ENCODE measurements around the gene CCNDBP1.

Gene CCNDBP1

DNA sequence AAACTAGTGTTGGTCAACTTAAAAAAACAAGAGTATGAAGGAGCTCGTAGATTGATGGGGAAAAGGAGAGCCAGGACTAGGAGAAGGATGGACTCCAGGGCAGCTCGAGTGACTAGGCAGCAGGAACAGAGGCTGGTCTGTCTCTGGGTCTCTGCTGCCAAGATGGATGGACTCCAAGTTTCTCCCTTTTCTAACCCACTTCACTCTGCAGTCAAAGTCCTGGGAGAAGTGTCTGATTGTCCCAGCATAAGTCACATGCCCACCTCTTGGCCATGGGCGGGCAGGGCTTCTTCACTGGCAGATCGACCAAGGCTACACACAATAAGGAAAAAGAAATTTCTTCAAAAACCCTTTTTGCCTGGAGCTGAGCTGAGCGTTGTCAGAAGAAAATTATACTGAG lies 44.8 kb downstream of the CCNDBP1 start:
- no peak overlapping the region for H3K4me2 ChIP-seq (ENCODE audit: low read length)
- H4K20me1 ChIP-seq (ENCODE audit: insufficient read depth, low read length) = no peaks in the 10 kb centered on the region
- H3K4me3 ChIP-seq (ENCODE audit: low read length) = no peak overlapping the region
- H3K4me1 ChIP-seq (ENCODE audit: low read length) = 0 out of 2 replicates have a peak, but pooled peaks cover 2% of the 10 kb centered on the region
- TF ChIP-seq, protein P1, sequence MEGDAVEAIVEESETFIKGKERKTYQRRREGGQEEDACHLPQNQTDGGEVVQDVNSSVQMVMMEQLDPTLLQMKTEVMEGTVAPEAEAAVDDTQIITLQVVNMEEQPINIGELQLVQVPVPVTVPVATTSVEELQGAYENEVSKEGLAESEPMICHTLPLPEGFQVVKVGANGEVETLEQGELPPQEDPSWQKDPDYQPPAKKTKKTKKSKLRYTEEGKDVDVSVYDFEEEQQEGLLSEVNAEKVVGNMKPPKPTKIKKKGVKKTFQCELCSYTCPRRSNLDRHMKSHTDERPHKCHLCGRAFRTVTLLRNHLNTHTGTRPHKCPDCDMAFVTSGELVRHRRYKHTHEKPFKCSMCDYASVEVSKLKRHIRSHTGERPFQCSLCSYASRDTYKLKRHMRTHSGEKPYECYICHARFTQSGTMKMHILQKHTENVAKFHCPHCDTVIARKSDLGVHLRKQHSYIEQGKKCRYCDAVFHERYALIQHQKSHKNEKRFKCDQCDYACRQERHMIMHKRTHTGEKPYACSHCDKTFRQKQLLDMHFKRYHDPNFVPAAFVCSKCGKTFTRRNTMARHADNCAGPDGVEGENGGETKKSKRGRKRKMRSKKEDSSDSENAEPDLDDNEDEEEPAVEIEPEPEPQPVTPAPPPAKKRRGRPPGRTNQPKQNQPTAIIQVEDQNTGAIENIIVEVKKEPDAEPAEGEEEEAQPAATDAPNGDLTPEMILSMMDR (IDR thresholded peaks at IDR 0.05; ENCODE audit: low read depth, low read length) = no peak
- TF ChIP-seq EZH2phosphoT487 (IDR thresholded peaks at IDR 0.05; ENCODE audit: low read depth) = no peak
- no peaks in the 10 kb centered on the region for H3K36me3 ChIP-seq (replicated peaks; ENCODE audit: low read depth, low read length)
- no peaks in the 10 kb centered on the region for H3K9me3 ChIP-seq (ENCODE audit: insufficient read depth, low read length)
- no peak overlapping the region for H2AFZ ChIP-seq (ENCODE audit: low read depth, low read length)
- no peak overlapping the region for H3K9ac ChIP-seq (ENCODE audit: low read length)
- no peak overlapping the region for H3K27ac ChIP-seq (ENCODE audit: low read length)
- no peaks in the 10 kb centered on the region for H3K27me3 ChIP-seq (ENCODE audit: low read depth, low read length)
- H3K79me2 ChIP-seq (ENCODE audit: low read length) = no peaks in the 10 kb centered on the region

DNA sequence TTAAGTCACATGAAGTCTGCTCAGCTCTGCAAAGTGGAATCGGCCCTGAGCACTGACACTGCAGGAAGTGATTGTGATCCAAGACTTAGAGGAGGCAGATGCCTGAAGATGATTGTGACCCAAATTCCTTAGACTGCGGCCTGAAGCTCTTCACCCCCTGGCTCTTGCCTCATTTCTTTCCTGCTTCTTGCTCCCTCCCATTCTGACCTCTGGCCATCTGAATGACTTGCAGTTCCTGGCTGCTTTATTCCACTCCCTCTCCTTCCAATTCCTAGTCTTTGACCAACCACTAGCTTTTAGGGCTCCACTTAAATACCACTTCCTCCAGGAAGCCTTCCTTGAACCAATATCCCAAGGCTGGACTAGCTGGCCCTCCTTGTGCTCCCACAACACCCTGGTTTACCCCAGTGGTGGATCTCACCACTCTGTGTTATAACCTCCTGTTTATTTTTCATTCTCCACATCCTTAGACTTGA lies 45.5 kb downstream of the CCNDBP1 start:
- H3K4me1 ChIP-seq (ENCODE audit: low read length) = no peaks in the 10 kb centered on the region
- H3K27ac ChIP-seq (ENCODE audit: low read length) = no peak overlapping the region
- H3K9me3 ChIP-seq (ENCODE audit: insufficient read depth, low read length) = no peaks in the 10 kb centered on the region
- H3K4me2 ChIP-seq (ENCODE audit: low read length) = no peak overlapping the region
- H3K27me3 ChIP-seq (ENCODE audit: low read depth, low read length) = no peaks in the 10 kb centered on the region
- H4K20me1 ChIP-seq (ENCODE audit: insufficient read depth, low read length) = no peaks in the 10 kb centered on the region
- no peak overlapping the region for H3K9ac ChIP-seq (ENCODE audit: low read length)
- no peaks in the 10 kb centered on the region for H3K36me3 ChIP-seq (replicated peaks; ENCODE audit: low read depth, low read length)
- no peak overlapping the region for H2AFZ ChIP-seq (ENCODE audit: low read depth, low read length)
- H3K4me3 ChIP-seq (ENCODE audit: low read length) = no peak overlapping the region
- TF ChIP-seq, protein P1 (IDR thresholded peaks at IDR 0.05; ENCODE audit: low read depth, low read length) = no peak
- no peak for TF ChIP-seq EZH2phosphoT487 (IDR thresholded peaks at IDR 0.05; ENCODE audit: low read depth)
- H3K79me2 ChIP-seq (ENCODE audit: low read length) = no peaks in the 10 kb centered on the region

DNA sequence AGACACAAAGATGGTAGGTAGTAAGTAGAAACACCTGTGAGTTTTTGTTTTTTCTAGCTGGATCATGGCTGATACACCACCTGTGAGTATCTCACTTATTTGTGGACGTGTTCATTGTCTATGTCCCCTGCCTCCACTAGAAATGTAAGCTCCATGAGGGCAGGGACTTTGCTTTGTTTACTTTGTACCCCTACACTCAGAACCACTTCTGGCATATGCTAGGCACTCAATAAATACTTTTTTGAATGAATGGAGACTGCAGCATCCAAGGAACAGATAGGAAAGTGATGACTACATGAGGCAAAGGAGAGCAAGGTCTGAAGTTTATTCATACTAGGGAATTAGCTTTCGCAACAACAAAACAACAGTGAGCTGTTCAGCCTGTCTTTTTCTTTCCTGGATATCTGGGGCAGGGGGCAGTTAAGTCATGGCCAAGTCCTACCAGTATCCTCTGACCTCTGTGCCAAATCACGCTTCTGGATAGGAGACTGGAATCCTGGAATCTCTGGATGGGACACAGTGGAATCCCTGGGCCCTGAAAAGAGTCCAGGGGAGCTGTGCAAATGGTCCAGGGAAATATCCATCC lies 47.2 kb downstream of the CCNDBP1 start:
- Histone ChIP-seq H3K9ac (ENCODE audit: low read length) (no peak overlapping the region), H3K36me3 (replicated peaks; ENCODE audit: low read depth, low read length) (no peaks in the 10 kb centered on the region), H4K20me1 (ENCODE audit: insufficient read depth, low read length) (no peaks in the 10 kb centered on the region), H3K79me2 (ENCODE audit: low read length) (no peaks in the 10 kb centered on the region), H2AFZ (ENCODE audit: low read depth, low read length) (no peak overlapping the region), H3K4me2 (ENCODE audit: low read length) (no peak overlapping the region), H3K27me3 (ENCODE audit: low read depth, low read length) (no peaks in the 10 kb centered on the region), H3K4me3 (ENCODE audit: low read length) (no peak overlapping the region), H3K27ac (ENCODE audit: low read length) (no peak overlapping the region), H3K9me3 (ENCODE audit: insufficient read depth, low read length) (no peaks in the 10 kb centered on the region), H3K4me1 (ENCODE audit: low read length) (no peaks in the 10 kb centered on the region)
- no peak for TF ChIP-seq EZH2phosphoT487 (IDR thresholded peaks at IDR 0.05; ENCODE audit: low read depth)
- TF ChIP-seq, protein P1 (IDR thresholded peaks at IDR 0.05; ENCODE audit: low read depth, low read length) = no peak

DNA sequence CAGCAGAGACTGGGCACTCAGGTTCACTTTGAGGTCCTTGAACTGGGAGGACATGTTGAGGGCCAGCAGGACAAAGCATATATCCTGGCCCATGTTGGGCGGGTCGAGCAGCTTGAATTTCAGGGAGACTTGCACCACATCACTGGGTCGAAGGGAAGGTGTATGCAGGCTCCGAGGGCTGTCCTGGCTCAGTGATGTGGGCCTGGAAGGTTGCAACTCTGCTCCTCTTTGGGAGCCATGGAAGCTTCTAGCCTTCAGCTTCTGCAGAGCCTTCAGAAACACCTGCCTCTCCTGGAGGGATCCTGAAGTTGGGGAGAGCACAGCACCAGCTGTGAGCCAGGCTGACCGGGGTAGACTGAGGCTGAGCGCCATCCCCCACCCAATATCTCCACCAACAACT lies 50.3 kb downstream of the CCNDBP1 start:
- H3K27me3 ChIP-seq (ENCODE audit: low read depth, low read length) = no peaks in the 10 kb centered on the region
- no peak overlapping the region for H3K4me2 ChIP-seq (ENCODE audit: low read length)
- no peaks in the 10 kb centered on the region for H3K36me3 ChIP-seq (replicated peaks; ENCODE audit: low read depth, low read length)
- no peak overlapping the region for H3K4me3 ChIP-seq (ENCODE audit: low read length)
- TF ChIP-seq, protein P1 (IDR thresholded peaks at IDR 0.05; ENCODE audit: low read depth, low read length) = no peak
- TF ChIP-seq EZH2phosphoT487 (IDR thresholded peaks at IDR 0.05; ENCODE audit: low read depth) = no peak
- no peaks in the 10 kb centered on the region for H4K20me1 ChIP-seq (ENCODE audit: insufficient read depth, low read length)
- H3K9me3 ChIP-seq (ENCODE audit: insufficient read depth, low read length) = no peaks in the 10 kb centered on the region
- H3K4me1 ChIP-seq (ENCODE audit: low read length) = no peaks in the 10 kb centered on the region
- no peak overlapping the region for H3K27ac ChIP-seq (ENCODE audit: low read length)
- H2AFZ ChIP-seq (ENCODE audit: low read depth, low read length) = no peak overlapping the region
- H3K9ac ChIP-seq (ENCODE audit: low read length) = no peak overlapping the region
- H3K79me2 ChIP-seq (ENCODE audit: low read length) = no peaks in the 10 kb centered on the region

All from OCI-LY3 (cell line).